Peyer's patch (tissue), 4 donors: ENCODE measurements around the gene PDZD7. TPM values are rescaled to one million over a fixed set of nuclear protein-coding genes. Genes with fewer than 3 reads are reported as not detected.
A peak's percentile ranks its signal among the peaks of the same experiment; 100 is the strongest.

Source experiments
- DNase-seq, 3 donors: peaks; one replicate each; pipeline ENCODE4 v3.0.0-alpha.2; 2017 to 2019
- H3K27ac ChIP-seq, 4 donors: fragments of 200-600 bp; sonication (generic); one replicate each; pipeline ENCODE4 v1.5.1; 2016 to 2019
- H3K27me3 ChIP-seq, 2 donors: fragments of 200-600 bp; sonication (generic); one replicate each; pipeline ENCODE4 v1.5.1; 2019
- H3K36me3 ChIP-seq, 3 donors: fragments of 200-600 bp; sonication (generic); one replicate each; pipeline ENCODE4 v1.5.1; 2016 to 2019
- H3K4me1 ChIP-seq, 4 donors: fragments of 200-600 bp; sonication (generic); one replicate each; pipeline ENCODE4 v1.5.1; 2016 to 2019
- H3K4me3 ChIP-seq, 4 donors: fragments of 200-600 bp; sonication (generic); 1 replicate in 3 of 4; 2 replicates in 1 of 4; pipeline ENCODE4 v1.5.1; 2016 to 2019; ENCODE audit warnings: mild to moderate bottlenecking in 1 of 4
- H3K9me3 ChIP-seq, 4 donors: fragments of 200-600 bp; sonication (generic); one replicate each; pipeline ENCODE4 v1.5.1; 2016 to 2019; ENCODE audit warnings: mild to moderate bottlenecking in 1 of 4
- POLR2A ChIP-seq, 2 donors: fragments of 450-650 bp; IDR thresholded peaks; one replicate each; pipeline ENCODE4 v1.5.1; 2017; ENCODE audit warnings: antibody characterized with exemption in 2 of 2, mild to moderate bottlenecking in 2 of 2, moderate library complexity in 2 of 2
- total RNA-seq, 4 donors: library from RNA; depleted of rRNA; stranded (reverse); fragments of >200 nt; gene quantifications; one replicate each; pipeline ENCODE4 v1.1.0, GENCODE V29; 2016
- TF ChIP-seq, protein P1 (sequence below), 6 experiments: fragments of 450-650 bp in 4 of 6; fragments of 200-600 bp in 2 of 6; sonication (generic) in 1 of 6; IDR thresholded peaks; one replicate each; pipeline ENCODE4 v1.5.1; 2017 to 2019; ENCODE audit warnings: antibody characterized with exemption in 6 of 6, mild to moderate bottlenecking in 3 of 6, moderate library complexity in 1 of 6

PDZD7 gene
- total RNA-seq, 4 donors from 2014 or later: 0.83 to 58.7 (median 51.3) TPM

DNA sequence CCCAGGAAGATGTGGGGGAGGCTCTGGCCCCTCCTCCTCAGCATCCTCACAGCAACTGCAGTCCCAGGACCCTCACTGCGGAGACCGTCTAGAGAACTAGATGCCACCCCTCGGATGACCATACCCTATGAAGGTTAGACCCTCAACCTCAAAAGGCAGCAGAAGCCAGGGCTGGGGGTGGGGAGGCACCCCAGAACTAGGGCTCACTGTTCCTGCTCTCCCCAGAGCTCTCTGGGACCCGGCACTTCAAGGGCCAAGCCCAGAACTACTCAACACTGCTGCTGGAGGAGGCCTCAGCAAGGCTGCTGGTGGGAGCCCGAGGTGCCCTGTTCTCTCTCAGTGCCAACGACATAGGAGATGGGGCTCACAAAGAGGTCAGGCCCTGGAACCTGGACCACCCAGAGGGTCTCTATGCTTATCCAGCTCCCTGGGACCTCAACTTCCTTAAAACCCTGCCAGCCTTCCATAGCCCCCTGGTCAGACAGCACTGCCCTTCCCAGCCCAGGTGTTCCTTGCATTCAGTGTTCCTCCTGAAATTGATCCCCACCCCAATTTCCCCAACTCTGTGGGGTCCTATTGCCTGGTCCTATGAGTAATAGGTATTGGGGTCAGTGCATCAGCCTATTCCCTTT is 57.9 kb downstream of the PDZD7 start:
- Histone ChIP-seq H3K4me1 (peaks cover 0 to 20% (median 7%) of the 10 kb centered on the region in 4 donors), H3K27ac (no peak overlapping the region), H3K9me3 (no peaks in the 10 kb centered on the region), H3K27me3 (no peaks in the 10 kb centered on the region), H3K36me3 (peaks cover 0 to 20% (median 0%) of the 10 kb centered on the region in 3 donors), H3K4me3 (no peak overlapping the region)
- DNase-seq: peak in 1 of 3 donors; percentile 8
- TF ChIP-seq, protein P1, sequence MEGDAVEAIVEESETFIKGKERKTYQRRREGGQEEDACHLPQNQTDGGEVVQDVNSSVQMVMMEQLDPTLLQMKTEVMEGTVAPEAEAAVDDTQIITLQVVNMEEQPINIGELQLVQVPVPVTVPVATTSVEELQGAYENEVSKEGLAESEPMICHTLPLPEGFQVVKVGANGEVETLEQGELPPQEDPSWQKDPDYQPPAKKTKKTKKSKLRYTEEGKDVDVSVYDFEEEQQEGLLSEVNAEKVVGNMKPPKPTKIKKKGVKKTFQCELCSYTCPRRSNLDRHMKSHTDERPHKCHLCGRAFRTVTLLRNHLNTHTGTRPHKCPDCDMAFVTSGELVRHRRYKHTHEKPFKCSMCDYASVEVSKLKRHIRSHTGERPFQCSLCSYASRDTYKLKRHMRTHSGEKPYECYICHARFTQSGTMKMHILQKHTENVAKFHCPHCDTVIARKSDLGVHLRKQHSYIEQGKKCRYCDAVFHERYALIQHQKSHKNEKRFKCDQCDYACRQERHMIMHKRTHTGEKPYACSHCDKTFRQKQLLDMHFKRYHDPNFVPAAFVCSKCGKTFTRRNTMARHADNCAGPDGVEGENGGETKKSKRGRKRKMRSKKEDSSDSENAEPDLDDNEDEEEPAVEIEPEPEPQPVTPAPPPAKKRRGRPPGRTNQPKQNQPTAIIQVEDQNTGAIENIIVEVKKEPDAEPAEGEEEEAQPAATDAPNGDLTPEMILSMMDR (IDR thresholded peaks at IDR 0.05): no peak
- no peak for TF ChIP-seq POLR2A (IDR thresholded peaks at IDR 0.05)

- no peaks in the 10 kb centered on the region for H3K27me3 ChIP-seq
- H3K4me3 ChIP-seq: peak overlapping the region in 1 of 4 donors; percentile 24
- no peaks in the 10 kb centered on the region for H3K9me3 ChIP-seq
- peaks cover 0 to 22% (median 7%) of the 10 kb centered on the region in 4 donors for H3K4me1 ChIP-seq
- TF ChIP-seq POLR2A (IDR thresholded peaks at IDR 0.05): no peak
- TF ChIP-seq, protein P1 (IDR thresholded peaks at IDR 0.05): no peak
- DNase-seq: peak in 1 of 3 donors; percentile 8
- H3K27ac ChIP-seq: peak overlapping the region in 2 of 4 donors; percentile 85 to 91
- peaks cover 0 to 13% (median 0%) of the 10 kb centered on the region in 3 donors for H3K36me3 ChIP-seq
Observed at GRCh38 chr10:100972115-100972903, 58.6 kb downstream of the PDZD7 start.

GRCh38 chr10:100970914-100971811 is 59.8 kb downstream of the PDZD7 start:
- Histone ChIP-seq H3K36me3 (peaks cover 0 to 7% (median 0%) of the 10 kb centered on the region in 3 donors), H3K4me1 (peaks cover 0 to 22% (median 7%) of the 10 kb centered on the region in 4 donors), H3K4me3 (peak overlapping the region in 2 of 4 donors; percentile 77 to 78), H3K27ac (peak overlapping the region in 3 of 4 donors; percentile 85 to 91 (median 87)), H3K9me3 (no peaks in the 10 kb centered on the region), H3K27me3 (no peaks in the 10 kb centered on the region)
- TF ChIP-seq, protein P1 (IDR thresholded peaks at IDR 0.05): peak in 3 of 6 experiments; percentile 21 to 26 (median 26)
- peak; percentile 9 to 16 for TF ChIP-seq POLR2A (IDR thresholded peaks at IDR 0.05)
- peak; percentile 12 to 79 (median 71) for DNase-seq

- Histone ChIP-seq H3K9me3 (no peaks in the 10 kb centered on the region), H3K27me3 (no peaks in the 10 kb centered on the region), H3K4me1 (peaks cover 0 to 22% (median 7%) of the 10 kb centered on the region in 4 donors), H3K27ac (peak overlapping the region; percentile 26 to 91 (median 86)), H3K4me3 (peak overlapping the region; percentile 41 to 78 (median 66)), H3K36me3 (peaks cover 0 to 15% (median 0%) of the 10 kb centered on the region in 3 donors)
- TF ChIP-seq, protein P1 (IDR thresholded peaks at IDR 0.05): no peak
- TF ChIP-seq POLR2A (IDR thresholded peaks at IDR 0.05): peak in 1 of 2 donors; percentile 43
- DNase-seq: peak; percentile 40 to 92 (median 90)
Observed at GRCh38 chr10:100970076-100970913, 60.6 kb downstream of the PDZD7 start.
